ENCODE results near the gene ASPM. TPM values are rescaled to one million over a fixed set of nuclear protein-coding genes. Genes with fewer than 3 reads are reported as not detected.

Gene ASPM
- total and polyA plus RNA-seq, 2 of the 4 experiments (the other 2 are of a cell fraction), result 7.1 to 27.8 TPM

DNA sequence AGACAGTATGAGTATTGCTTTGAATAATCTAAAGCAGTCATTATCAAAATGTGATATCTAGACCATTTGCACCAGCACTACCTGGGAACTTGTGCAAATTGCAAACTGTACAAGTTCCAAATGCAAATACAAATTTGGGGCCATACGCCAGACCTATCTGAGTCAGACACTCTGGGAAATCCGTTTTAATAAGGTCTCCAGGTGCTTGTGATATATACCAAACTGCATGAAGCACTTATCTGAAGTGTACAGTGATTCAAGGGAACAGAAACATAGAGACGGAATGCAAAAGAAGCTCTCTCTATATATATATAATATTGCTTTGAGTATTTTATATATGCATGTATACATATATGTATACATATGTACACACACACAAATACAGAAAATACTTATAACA, 36.2 kb upstream of the ASPM start:
- Histone ChIP-seq H2AK5ac (ENCODE audit: low read depth, low read length) (no peak overlapping the region), H3K4me2 (ENCODE audit: low read depth, low read length) (no peak overlapping the region), H2BK120ac (ENCODE audit: low read depth, low read length) (no peak overlapping the region), H3K23ac (ENCODE audit: low read depth, low read length) (no peak overlapping the region), H2BK5ac (ENCODE audit: low read depth, low read length, poor library complexity, severe bottlenecking) (no peak overlapping the region), H4K8ac (ENCODE audit: low read depth in 2 of 2, low read length in 2 of 2) (no peak overlapping the region), H3K27ac (ENCODE audit: insufficient read depth, low read length) (no peak overlapping the region), H3K4me3 (ENCODE audit: insufficient read depth, low read depth, low read length) (no peak overlapping the region), H3K79me1 (ENCODE audit: low read depth in 1 of 2, low read length in 2 of 2) (peaks cover 3% of the 10 kb centered on the region in 2 experiments; a peak in 3 of 4 replicates), H3K9ac (ENCODE audit: low read depth, low read length) (no peak overlapping the region), H3K4ac (ENCODE audit: low read depth, low read length) (no peak overlapping the region), H2AFZ (replicated peaks; ENCODE audit: low read length, poor library complexity) (no peak overlapping the region), H2AK9ac (replicated peaks; ENCODE audit: low read depth, low read length, poor library complexity) (no peak overlapping the region), H3K9me3 (ENCODE audit: control insufficient read depth, insufficient read depth, low read length) (no peaks in the 10 kb centered on the region), H4K5ac (ENCODE audit: low read depth, low read length) (no peak overlapping the region), H3K9me1 (ENCODE audit: insufficient read depth, low read length) (no peaks in the 10 kb centered on the region), H3K56ac (ENCODE audit: extremely low read depth, insufficient read depth, low read length) (no peak overlapping the region), H3K27me3 (ENCODE audit: control insufficient read depth, insufficient read depth, low read length) (no peaks in the 10 kb centered on the region), H2BK15ac (ENCODE audit: low read depth, low read length) (no peak overlapping the region), H3K18ac (ENCODE audit: low read depth, low read length) (no peak overlapping the region), H3K14ac (replicated peaks; ENCODE audit: low read depth, low read length) (no peak overlapping the region), H3K4me1 (ENCODE audit: control insufficient read depth, insufficient read depth, low read length) (0 out of 2 replicates have a peak, but pooled peaks cover 1% of the 10 kb centered on the region), H4K91ac (ENCODE audit: insufficient read depth, low read depth, low read length) (no peak overlapping the region), H2BK20ac (ENCODE audit: low read depth, low read length) (no peak overlapping the region), H3K36me3 (ENCODE audit: control insufficient read depth, insufficient read depth, low read length) (peaks cover 7% of the 10 kb centered on the region), H4K20me1 (ENCODE audit: insufficient read depth, low read length) (no peaks in the 10 kb centered on the region)
- BruUV-seq (replicated peaks), result no TSS peak
- in situ Hi-C loops (cut with MboI; ENCODE audit: low sequenced_read_pairs), result no loop called here
- WGBS, 2 experiments (ENCODE audit: extremely low coverage in 2 of 2, insufficient read length in 1 of 2), result no CpG with 5 or more reads among the region's 3 CpGs
- ChIA-PET POLR2A (ENCODE audit: unreplicated experiment) (no interaction called here), CTCF (no interaction called here)
- TF ChIP-seq RAD21 (IDR thresholded peaks at IDR 0.05; ENCODE audit: low read length) (no peak), RCOR1 (IDR thresholded peaks at IDR 0.05; ENCODE audit: insufficient replicate concordance, low read length) (no peak), BHLHE40 (IDR thresholded peaks at IDR 0.05; ENCODE audit: low read depth, low read length) (no peak), SMC3 (IDR thresholded peaks at IDR 0.05; ENCODE audit: low read depth, low read length) (no peak)
- dilution Hi-C loops (cut with HindIII; ENCODE audit: low sequenced_read_pairs, unreplicated experiment), result no loop called here
- DNase-seq (no peak), ATAC-seq (ENCODE audit: low read depth) (no peak)
- intact Hi-C loops (cut with micrococcal nuclease), result loop anchor here (5.0 kb wide), 1 partner anchor 145 kb away; no protein-coding TSS in a partner anchor

All from IMR-90 (cell line).